Erythroblast (primary cell): ENCODE measurements around the gene FAM107B.

Experiments used
- GATA1 ChIP-seq: IDR thresholded peaks from 2 replicates; pipeline ENCODE4 v1.6.1; 2011; ENCODE audit warnings: low read depth, mild to moderate bottlenecking, control low read depth, low read length, moderate library complexity
- POLR2A ChIP-seq: IDR thresholded peaks from 2 replicates; pipeline ENCODE4 v1.6.1; 2011; ENCODE audit warnings: mild to moderate bottlenecking, low read length

GRCh38 chr10:14560274-14560673, 214.4 kb downstream of the FAM107B start:
- no peak for TF ChIP-seq POLR2A
- no peak for TF ChIP-seq GATA1
